ENCODE measurements around the gene CDH23. TPM values are rescaled to one million over a fixed set of nuclear protein-coding genes. Genes with fewer than 3 reads are reported as not detected.

The CDH23 gene
- total and polyA plus RNA-seq, 10 of the 15 experiments (the other 5 are each of a cell fraction or from before 2014, with no cell fraction given), result 0.09 to 0.40 (median 0.15) TPM; not detected in 1

DNA sequence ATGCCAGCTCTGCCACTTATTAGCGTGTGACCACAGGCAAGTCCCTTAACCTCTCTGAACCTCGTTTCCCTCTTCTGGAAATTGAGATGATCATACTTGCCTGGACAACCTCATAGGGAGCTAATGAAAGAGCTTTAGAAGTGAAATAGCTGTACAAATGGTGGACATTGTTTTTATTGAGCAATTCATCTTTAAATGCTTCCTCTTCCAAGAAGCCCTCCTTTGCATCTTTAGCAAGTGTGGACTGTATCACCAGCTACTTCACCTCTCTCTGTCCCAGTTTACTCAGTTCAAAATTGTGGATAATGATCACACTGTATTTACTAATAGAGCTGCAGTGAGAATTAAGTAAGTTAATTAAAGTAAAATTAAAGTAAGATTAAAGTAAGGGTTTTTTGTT is 61.7 kb downstream of the CDH23 start:
- in situ Hi-C loops (cut with MboI) (no loop called here), intact Hi-C loops (cut with micrococcal nuclease; ENCODE audit: unreplicated experiment) (no loop called here)
- WGBS (ENCODE audit: insufficient coverage, insufficient replicate concordance, low lambda C conversion rate, missing lambda C conversion rate), result 45% methylated on average over 2 of the region's 2 CpGs
- H4K20me1 ChIP-seq (ENCODE audit: control insufficient read depth, insufficient read depth), result no peaks in the 10 kb centered on the region
- peaks cover 0 to 3% of the 10 kb centered on the region in 2 experiments; a peak in 2 of 4 replicates for H3K27me3 ChIP-seq (replicated peaks in 1 of 2; ENCODE audit: control insufficient read depth in 2 of 2, insufficient read depth in 2 of 2, low read length in 1 of 2)
- no peaks in the 10 kb centered on the region for H3K9me3 ChIP-seq (replicated peaks; ENCODE audit: control insufficient read depth, insufficient read depth, low read length)
- TF ChIP-seq ASH2L (IDR thresholded peaks at IDR 0.05; ENCODE audit: borderline replicate concordance, low read depth), result no peak
- TF ChIP-seq SUPT20H (IDR thresholded peaks at IDR 0.05; ENCODE audit: borderline replicate concordance, control insufficient read depth, low read depth, low read length), result no peak
- TF ChIP-seq JUND (IDR thresholded peaks at IDR 0.05; ENCODE audit: low read depth, low read length), result no peak
- TF ChIP-seq EGR1 (IDR thresholded peaks at IDR 0.05; ENCODE audit: borderline replicate concordance in 1 of 2, low read depth in 2 of 2, low read length in 2 of 2), result no peak
- no peak for TF ChIP-seq RAD51 (IDR thresholded peaks at IDR 0.05)
- TF ChIP-seq MEF2A (IDR thresholded peaks at IDR 0.05; ENCODE audit: insufficient read depth, low read depth, low read length), result no peak
- TF ChIP-seq SUZ12 (IDR thresholded peaks at IDR 0.05; ENCODE audit: unreplicated experiment), result no peak
- TF ChIP-seq, protein P1, sequence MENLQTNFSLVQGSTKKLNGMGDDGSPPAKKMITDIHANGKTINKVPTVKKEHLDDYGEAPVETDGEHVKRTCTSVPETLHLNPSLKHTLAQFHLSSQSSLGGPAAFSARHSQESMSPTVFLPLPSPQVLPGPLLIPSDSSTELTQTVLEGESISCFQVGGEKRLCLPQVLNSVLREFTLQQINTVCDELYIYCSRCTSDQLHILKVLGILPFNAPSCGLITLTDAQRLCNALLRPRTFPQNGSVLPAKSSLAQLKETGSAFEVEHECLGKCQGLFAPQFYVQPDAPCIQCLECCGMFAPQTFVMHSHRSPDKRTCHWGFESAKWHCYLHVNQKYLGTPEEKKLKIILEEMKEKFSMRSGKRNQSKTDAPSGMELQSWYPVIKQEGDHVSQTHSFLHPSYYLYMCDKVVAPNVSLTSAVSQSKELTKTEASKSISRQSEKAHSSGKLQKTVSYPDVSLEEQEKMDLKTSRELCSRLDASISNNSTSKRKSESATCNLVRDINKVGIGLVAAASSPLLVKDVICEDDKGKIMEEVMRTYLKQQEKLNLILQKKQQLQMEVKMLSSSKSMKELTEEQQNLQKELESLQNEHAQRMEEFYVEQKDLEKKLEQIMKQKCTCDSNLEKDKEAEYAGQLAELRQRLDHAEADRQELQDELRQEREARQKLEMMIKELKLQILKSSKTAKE (IDR thresholded peaks at IDR 0.05; ENCODE audit: low read depth, poor library complexity, severe bottlenecking), result no peak
- TF ChIP-seq CREB1 (IDR thresholded peaks at IDR 0.05; ENCODE audit: low read depth), result no peak
- no peak for TF ChIP-seq CREM (IDR thresholded peaks at IDR 0.05; ENCODE audit: low read depth)
- SMC1A ChIA-PET (ENCODE audit: uncharacterized antibody, unreplicated experiment), result no interaction called here
- FAIRE-seq (no peak), ATAC-seq (no peak), DNase-seq (ENCODE audit: low read depth, low spot score) (no peak)
- CTCF ChIA-PET, result interaction anchor here (1.0 kb wide), 1 partner anchor 10 kb away, joined by 3 read pairs; no protein-coding TSS in a partner anchor
- H3K4me1 ChIP-seq (ENCODE audit: control insufficient read depth, insufficient read depth, low read length), result no peaks in the 10 kb centered on the region
- no TSS peak for BruUV-seq (replicated peaks)
- RAD21 ChIA-PET (ENCODE audit: unreplicated experiment), result no interaction called here
- H3K9ac ChIP-seq (ENCODE audit: control insufficient read depth, insufficient read depth, low read length), result no peak overlapping the region
- no peaks in the 10 kb centered on the region for H3K36me3 ChIP-seq (ENCODE audit: control insufficient read depth in 2 of 2, insufficient read depth in 2 of 2, low read length in 1 of 2)
- POLR2A ChIA-PET, result no interaction called here
- no peaks in the 10 kb centered on the region for H3K79me2 ChIP-seq (ENCODE audit: control insufficient read depth, insufficient read depth, low read length)
- no peak overlapping the region for H2AFZ ChIP-seq (ENCODE audit: control insufficient read depth, low read depth, low read length)
- no peak overlapping the region for H3K4me2 ChIP-seq (ENCODE audit: control insufficient read depth, insufficient read depth)
- H3K27ac ChIP-seq (ENCODE audit: control insufficient read depth, insufficient read depth), result no peak overlapping the region
- no peak overlapping the region for H3K4me3 ChIP-seq

Measured in GM12878 (cell line).